Activated T-cell treated with anti-CD3 and anti-CD28 coated beads for 48 hours (primary cell): ENCODE measurements around the gene TMEM37.

Source experiments
- DNase-seq: peaks from one replicate; pipeline ENCODE4 v3.0.0-alpha.2; 2020; ENCODE audit warnings: low read depth

TMEM37 gene

GRCh38 chr2:119417908-119418307, 13.7 kb upstream of the TMEM37 start:
- no peak for DNase-seq

GRCh38 chr2:119419065-119419464, 12.6 kb upstream of the TMEM37 start:
- no peak for DNase-seq

- DNase-seq: no peak
These were observed 11.7 kb upstream of the TMEM37 start for GRCh38 chr2:119419803-119420508.

GRCh38 chr2:119421304-119421703, 10.3 kb upstream of the TMEM37 start:
- DNase-seq: no peak

- DNase-seq: no peak
These were observed 9.9 kb upstream of the TMEM37 start for GRCh38 chr2:119421741-119422140.

- DNase-seq: no peak
These were observed 9.1 kb upstream of the TMEM37 start for GRCh38 chr2:119422360-119423107.

GRCh38 chr2:119423108-119423444, 8.6 kb upstream of the TMEM37 start:
- no peak for DNase-seq

- DNase-seq: no peak
These were observed 7.8 kb upstream of the TMEM37 start for GRCh38 chr2:119423811-119424210.

GRCh38 chr2:119424284-119425118, 7.2 kb upstream of the TMEM37 start:
- DNase-seq: no peak

- no peak for DNase-seq
These were observed 6.6 kb upstream of the TMEM37 start for GRCh38 chr2:119425119-119425405.

- no peak for DNase-seq
These were observed 5.8 kb upstream of the TMEM37 start for GRCh38 chr2:119425620-119426395.

GRCh38 chr2:119426396-119426675, 5.3 kb upstream of the TMEM37 start:
- DNase-seq: no peak

- DNase-seq: no peak
These were observed 4.8 kb upstream of the TMEM37 start for GRCh38 chr2:119426801-119427395.

GRCh38 chr2:119427756-119428155, 3.9 kb upstream of the TMEM37 start:
- no peak for DNase-seq

- no peak for DNase-seq
These were observed 3.0 kb upstream of the TMEM37 start for GRCh38 chr2:119428488-119429224.

GRCh38 chr2:119429225-119429981, 2.3 kb upstream of the TMEM37 start:
- DNase-seq: no peak

- DNase-seq: no peak
These were observed 1.6 kb upstream of the TMEM37 start for GRCh38 chr2:119430023-119430498.

GRCh38 chr2:119431976-119432850, 559 bp downstream of the TMEM37 start:
- DNase-seq: no peak

GRCh38 chr2:119432851-119433522, 1.3 kb downstream of the TMEM37 start:
- DNase-seq: no peak
